WTC11 (cell line): ENCODE measurements around the gene OTOP1. TPM values are rescaled to one million over a fixed set of nuclear protein-coding genes. Genes with fewer than 3 reads are reported as not detected.

ENCODE experiments used
- ATAC-seq: fragments of 200-7000 bp; cut with Tn5 transposase; 2 replicates; pipeline ENCODE4 v1.10.0; 2021; ENCODE audit warnings: mild to moderate bottlenecking, moderate library complexity
- CTCF ChIA-PET: fragments of 300-600 bp; sonication (Branson Sonifier 250); formaldehyde crosslinking; loops from one replicate; lab custom pipeline; 2021; ENCODE audit warnings: antibody characterized with exemption; lab: Charles Lee
- POLR2A ChIA-PET: fragments of 350-600 bp; sonication (Branson Sonifier 250); formaldehyde crosslinking; loops from one replicate; lab custom pipeline; 2021; ENCODE audit warnings: antibody characterized with exemption; lab: Charles Lee
- DNase-seq: peaks from one replicate; pipeline ENCODE4 v3.0.0; 2021; ENCODE audit warnings: low spot score
- H3K27ac Mint-ChIP-seq: 2 replicates; pipeline ENCODE4 v1.8.0; 2021; ENCODE audit warnings: mixed read lengths
- H3K27me3 Mint-ChIP-seq: 2 replicates; pipeline ENCODE4 v1.8.0; 2021; ENCODE audit warnings: low read depth, mild to moderate bottlenecking, moderate library complexity, mixed read lengths
- H3K36me3 Mint-ChIP-seq: 2 replicates; pipeline ENCODE4 v1.8.0; 2021; ENCODE audit warnings: mixed read lengths
- H3K4me1 Mint-ChIP-seq: 2 replicates; pipeline ENCODE4 v1.8.0; 2022; ENCODE audit warnings: mixed read lengths
- H3K4me3 Mint-ChIP-seq: 2 replicates; pipeline ENCODE4 v1.8.0; 2021; ENCODE audit warnings: mild to moderate bottlenecking, moderate library complexity, mixed read lengths
- H3K9me3 Mint-ChIP-seq: 2 replicates; pipeline ENCODE4 v1.8.0; 2021; ENCODE audit warnings: mixed read lengths
- AR ChIP-seq: fragments of 250-450 bp; sonication (Bioruptor Pico); IDR thresholded peaks from 2 replicates; pipeline ENCODE4 v1.9.0; 2021; ENCODE audit warnings: mild to moderate bottlenecking
- ARID4B ChIP-seq: sonication (generic); formaldehyde crosslinking; IDR thresholded peaks from 2 replicates; pipeline ENCODE4 v1.8.0; 2023; ENCODE audit warnings: missing genetic modification reagents, mild to moderate bottlenecking, borderline replicate concordance
- ATF3 ChIP-seq: sonication (generic); formaldehyde crosslinking; conservative IDR thresholded peaks from 2 replicates; pipeline ENCODE4 v1.8.1; 2022; ENCODE audit warnings: mild to moderate bottlenecking, missing genetic modification reagents
- CBFB ChIP-seq: sonication (generic); formaldehyde crosslinking; IDR thresholded peaks from 2 replicates; pipeline ENCODE4 v1.8.1; 2022; ENCODE audit warnings: mild to moderate bottlenecking, low read depth, missing genetic modification reagents
- CREM ChIP-seq: sonication (generic); formaldehyde crosslinking; IDR thresholded peaks from 2 replicates; pipeline ENCODE4 v1.8.1; 2022; ENCODE audit warnings: mild to moderate bottlenecking, missing genetic modification reagents, moderate library complexity
- E2F4 ChIP-seq: sonication (generic); formaldehyde crosslinking; IDR thresholded peaks from 2 replicates; pipeline ENCODE4 v1.8.1; 2022; ENCODE audit warnings: low read depth, mild to moderate bottlenecking, moderate library complexity, missing genetic modification reagents, borderline replicate concordance
- EMX1 ChIP-seq: fragments of 250-450 bp; sonication (Bioruptor Pico); IDR thresholded peaks from 2 replicates; pipeline ENCODE4 v1.8.0; 2021; ENCODE audit warnings: mild to moderate bottlenecking
- FOXP1 ChIP-seq: sonication (generic); formaldehyde crosslinking; IDR thresholded peaks from 2 replicates; pipeline ENCODE4 v1.8.0; 2022; ENCODE audit warnings: missing genetic modification reagents, mild to moderate bottlenecking, moderate library complexity, borderline replicate concordance
- GTF2I ChIP-seq: fragments of 250-450 bp; sonication (Bioruptor Pico); conservative IDR thresholded peaks from 2 replicates; pipeline ENCODE4 v1.4.0; 2021; ENCODE audit warnings: mild to moderate bottlenecking
- JUN ChIP-seq: sonication (generic); formaldehyde crosslinking; IDR thresholded peaks from 2 replicates; pipeline ENCODE4 v1.8.0; 2023; ENCODE audit warnings: mild to moderate bottlenecking, missing genetic modification reagents
- MLX ChIP-seq: sonication (generic); formaldehyde crosslinking; IDR thresholded peaks from 2 replicates; pipeline ENCODE4 v1.8.1; 2023; ENCODE audit warnings: mild to moderate bottlenecking, missing genetic modification reagents, moderate library complexity
- PRRX2 ChIP-seq: fragments of 250-450 bp; sonication (Bioruptor Pico); IDR thresholded peaks from 2 replicates; pipeline ENCODE4 v1.8.0; 2021; ENCODE audit warnings: mild to moderate bottlenecking
- RELA ChIP-seq: sonication (generic); formaldehyde crosslinking; IDR thresholded peaks from 2 replicates; pipeline ENCODE4 v1.8.1; 2022; ENCODE audit warnings: missing genetic modification reagents, mild to moderate bottlenecking, borderline replicate concordance
- SMAD3 ChIP-seq: sonication (generic); formaldehyde crosslinking; IDR thresholded peaks from 2 replicates; pipeline ENCODE4 v1.8.0; 2022; ENCODE audit warnings: missing genetic modification reagents, mild to moderate bottlenecking, borderline replicate concordance
- SOX15 ChIP-seq: fragments of 250-450 bp; sonication (Bioruptor Pico); IDR thresholded peaks from 2 replicates; pipeline ENCODE4 v1.9.0; 2021; ENCODE audit warnings: mild to moderate bottlenecking
- USF1 ChIP-seq: sonication (generic); formaldehyde crosslinking; IDR thresholded peaks from 2 replicates; pipeline ENCODE4 v1.8.0; 2022; ENCODE audit warnings: mild to moderate bottlenecking, missing genetic modification reagents
- ZNF121 ChIP-seq: sonication (generic); formaldehyde crosslinking; IDR thresholded peaks from 2 replicates; pipeline ENCODE4 v1.8.0; 2023; ENCODE audit warnings: missing genetic modification reagents
- ZNF138 ChIP-seq: sonication (generic); formaldehyde crosslinking; conservative IDR thresholded peaks from 2 replicates; pipeline ENCODE4 v1.8.1; 2022; ENCODE audit warnings: mild to moderate bottlenecking, moderate library complexity, missing genetic modification reagents
- ZNF396 ChIP-seq: fragments of 250-450 bp; sonication (Bioruptor Pico); IDR thresholded peaks from 2 replicates; pipeline ENCODE4 v1.8.0; 2021; ENCODE audit warnings: mild to moderate bottlenecking, moderate library complexity, borderline replicate concordance
- ZNF416 ChIP-seq: fragments of 250-450 bp; sonication (Bioruptor Pico); IDR thresholded peaks from 2 replicates; pipeline ENCODE4 v1.9.0; 2021; ENCODE audit warnings: mild to moderate bottlenecking, inconsistent platforms
- ZNF671 ChIP-seq: fragments of 250-450 bp; sonication (Bioruptor Pico); IDR thresholded peaks from 2 replicates; pipeline ENCODE4 v1.8.0; 2021; ENCODE audit warnings: mild to moderate bottlenecking
- total RNA-seq: library from RNA; stranded (reverse); gene quantifications from 3 replicates; pipeline ENCODE4 v1.2.3, GENCODE V29; 2021

OTOP1 gene
- total RNA-seq, 1 experiment from 2014 or later: not detected

GRCh38 chr4:4270529-4270928, 43.8 kb upstream of the OTOP1 start:
- Mint-ChIP-seq H3K36me3 (peaks cover 54% of the 10 kb centered on the region), H3K4me1 (no peaks in the 10 kb centered on the region), H3K9me3 (peaks cover 5% of the 10 kb centered on the region; the same call in 1 of the 2 replicates), H3K27me3 (no peaks in the 10 kb centered on the region; the same call in 1 of the 2 replicates), H3K4me3 (no peak overlapping the region), H3K27ac (no peak overlapping the region)
- no peak for DNase-seq
- ChIA-PET POLR2A (no interaction called here), CTCF (no interaction called here)
- ATAC-seq: no peak
- TF ChIP-seq ZNF396 (CRISPR knock-in tag): no peak
- TF ChIP-seq ZNF416: no peak
- no peak for TF ChIP-seq E2F4 (CRISPR knock-in tag)

- H3K27ac Mint-ChIP-seq: peak overlapping the region; percentile 48; the same call in 1 of the 2 replicates
- ATAC-seq: no peak
- H3K36me3 Mint-ChIP-seq: peaks cover 49% of the 10 kb centered on the region
- H3K4me3 Mint-ChIP-seq: no peak overlapping the region
- CTCF ChIA-PET: no interaction called here
- H3K27me3 Mint-ChIP-seq: no peaks in the 10 kb centered on the region; the same call in 1 of the 2 replicates
- TF ChIP-seq ZNF396 (CRISPR knock-in tag): no peak
- no peak for TF ChIP-seq GTF2I (CRISPR knock-in tag)
- no peak for TF ChIP-seq RELA (CRISPR knock-in tag)
- TF ChIP-seq SMAD3 (CRISPR knock-in tag): no peak
- no peak for TF ChIP-seq JUN (CRISPR knock-in tag)
- TF ChIP-seq USF1 (CRISPR knock-in tag): no peak
- TF ChIP-seq ZNF138 (CRISPR knock-in tag): no peak
- no peak for DNase-seq
- H3K4me1 Mint-ChIP-seq: no peaks in the 10 kb centered on the region
- POLR2A ChIA-PET: no interaction called here
- H3K9me3 Mint-ChIP-seq: peaks cover 5% of the 10 kb centered on the region; the same call in 1 of the 2 replicates
Measured at GRCh38 chr4:4269856-4270255, 43.1 kb upstream of the OTOP1 start.

- DNase-seq (no peak), ATAC-seq (no peak)
- no peak overlapping the region for H3K4me3 Mint-ChIP-seq
- no peaks in the 10 kb centered on the region for H3K4me1 Mint-ChIP-seq
- H3K9me3 Mint-ChIP-seq: peaks cover 5% of the 10 kb centered on the region; the same call in 1 of the 2 replicates
- H3K27me3 Mint-ChIP-seq: no peaks in the 10 kb centered on the region; the same call in 1 of the 2 replicates
- CTCF ChIA-PET: no interaction called here
- H3K36me3 Mint-ChIP-seq: peaks cover 43% of the 10 kb centered on the region
- TF ChIP-seq ATF3 (CRISPR knock-in tag) (no peak), MLX (no peak), ARID4B (CRISPR knock-in tag) (no peak), CREM (CRISPR knock-in tag) (no peak), PRRX2 (no peak), ZNF121 (CRISPR knock-in tag) (no peak), FOXP1 (no peak), SOX15 (CRISPR knock-in tag) (no peak), ZNF138 (CRISPR knock-in tag) (no peak), AR (CRISPR knock-in tag) (no peak), EMX1 (no peak), ZNF671 (no peak), CBFB (CRISPR knock-in tag) (no peak)
- H3K27ac Mint-ChIP-seq: peak overlapping the region; percentile 48; the same call in 1 of the 2 replicates
- POLR2A ChIA-PET: no interaction called here
Measured at GRCh38 chr4:4269331-4269731, 42.6 kb upstream of the OTOP1 start.
